ENCODE data around the gene ASTL. TPM values are rescaled to one million over a fixed set of nuclear protein-coding genes. Genes with fewer than 3 reads are reported as not detected.
A peak's percentile ranks its signal among the peaks of the same experiment; 100 is the strongest.
"Not testable (repeated sequence)": the region's sequence is repeated elsewhere in the genome, so short reads cannot be mapped to it uniquely, and the experiment has no call there.

ASTL gene
- total RNA-seq, 1 experiment from 2014 or later, result not detected

- no peak for DNase-seq (ENCODE audit: low read depth)
Observed at GRCh38 chr2:96146153-96146880, 8.0 kb upstream of the ASTL start.

GRCh38 chr2:96145848-96146152 is 7.5 kb upstream of the ASTL start:
- DNase-seq (ENCODE audit: low read depth), result no peak

- peak; percentile 52 for DNase-seq (ENCODE audit: low read depth)
Observed at GRCh38 chr2:96145036-96145847, 6.9 kb upstream of the ASTL start, which contains the start of gene DUSP2. TSS of gene DUSP2 (minus strand) at chr2:96145440. CDS start at chr2:96145354, 86 bp downstream.

- DNase-seq (ENCODE audit: low read depth), result no peak
Observed at GRCh38 chr2:96144481-96145035, 6.3 kb upstream of the ASTL start.

GRCh38 chr2:96143848-96144480 is 5.7 kb upstream of the ASTL start:
- DNase-seq (ENCODE audit: low read depth), result no peak

- DNase-seq (ENCODE audit: low read depth), result no peak
Observed at GRCh38 chr2:96143231-96143847, 5.0 kb upstream of the ASTL start.

- no peak for DNase-seq (ENCODE audit: low read depth)
Observed at GRCh38 chr2:96142217-96143113, 4.2 kb upstream of the ASTL start.

- DNase-seq (ENCODE audit: low read depth), result not testable (repeated sequence)
Observed at GRCh38 chr2:96141624-96141967, 3.3 kb upstream of the ASTL start.

GRCh38 chr2:96140941-96141623 is 2.8 kb upstream of the ASTL start:
- no peak for DNase-seq (ENCODE audit: low read depth)

- DNase-seq (ENCODE audit: low read depth), result no peak
Observed at GRCh38 chr2:96139181-96139758, 968 bp upstream of the ASTL start.

GRCh38 chr2:96137321-96138178 is 752 bp downstream of the ASTL start:
- no peak for DNase-seq (ENCODE audit: low read depth)

- DNase-seq (ENCODE audit: low read depth), result no peak
Observed at GRCh38 chr2:96136129-96136720, 2.1 kb downstream of the ASTL start.

GRCh38 chr2:96135621-96136020 is 2.7 kb downstream of the ASTL start:
- DNase-seq (ENCODE audit: low read depth), result no peak

- DNase-seq (ENCODE audit: low read depth), result no peak
Observed at GRCh38 chr2:96135171-96135570, 3.1 kb downstream of the ASTL start.

GRCh38 chr2:96134421-96134820 is 3.9 kb downstream of the ASTL start:
- no peak for DNase-seq (ENCODE audit: low read depth)

- DNase-seq (ENCODE audit: low read depth), result no peak
Observed at GRCh38 chr2:96131813-96132745, 6.2 kb downstream of the ASTL start.

GRCh38 chr2:96131152-96131812 is 7.0 kb downstream of the ASTL start:
- no peak for DNase-seq (ENCODE audit: low read depth)

Data from RPMI7951 (cell line).